Medulla oblongata (tissue), 1 donor: Measurements from ENCODE around the gene ENPP1.
A peak's percentile ranks its signal among the peaks of the same experiment; 100 is the strongest.
"Not testable (repeated sequence)": the region's sequence is repeated elsewhere in the genome, so short reads cannot be mapped to it uniquely, and the experiment has no call there.

ENCODE experiments used
- DNase-seq: peaks from one replicate; pipeline ENCODE4 v3.0.0-alpha.2; 2015; ENCODE audit errors: extremely low spot score

Gene ENPP1

DNA sequence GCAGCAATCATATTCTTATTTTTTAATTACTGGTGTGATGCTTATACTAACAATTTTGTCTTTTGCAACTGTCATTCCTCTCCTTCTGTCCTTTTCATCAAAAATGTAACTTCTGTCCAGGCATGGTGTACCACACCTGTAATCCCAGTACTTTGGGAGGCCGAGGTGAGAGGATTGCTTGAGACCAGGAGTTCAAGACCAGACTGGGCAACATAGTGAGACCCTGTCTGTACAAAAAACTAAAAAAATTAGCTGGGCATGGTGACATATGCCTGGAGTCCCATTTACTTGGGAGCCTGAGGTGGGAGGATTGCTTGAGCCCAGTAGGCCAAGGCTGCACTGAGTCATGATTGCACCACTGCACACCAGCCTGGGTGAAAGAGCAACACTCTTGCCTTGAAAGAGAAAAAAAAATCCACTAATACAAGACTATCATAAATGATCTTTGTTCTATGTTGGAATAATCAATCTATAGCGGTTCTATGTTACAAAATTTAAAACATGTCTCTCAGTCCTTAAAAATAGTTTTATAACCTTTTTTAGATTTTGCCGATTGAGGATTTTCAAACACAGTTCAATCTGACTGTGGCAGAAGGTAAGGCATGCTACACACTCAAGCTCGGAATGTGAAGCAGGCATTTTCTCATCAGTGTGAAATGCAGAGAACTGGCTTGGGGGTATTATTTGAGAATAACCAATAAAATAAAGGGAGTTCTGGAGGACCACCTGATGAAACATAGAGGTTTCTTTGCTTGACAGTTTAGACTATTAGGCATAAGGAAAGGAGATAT is 70.4 kb downstream of the ENPP1 start:
- DNase-seq, result no peak

DNA sequence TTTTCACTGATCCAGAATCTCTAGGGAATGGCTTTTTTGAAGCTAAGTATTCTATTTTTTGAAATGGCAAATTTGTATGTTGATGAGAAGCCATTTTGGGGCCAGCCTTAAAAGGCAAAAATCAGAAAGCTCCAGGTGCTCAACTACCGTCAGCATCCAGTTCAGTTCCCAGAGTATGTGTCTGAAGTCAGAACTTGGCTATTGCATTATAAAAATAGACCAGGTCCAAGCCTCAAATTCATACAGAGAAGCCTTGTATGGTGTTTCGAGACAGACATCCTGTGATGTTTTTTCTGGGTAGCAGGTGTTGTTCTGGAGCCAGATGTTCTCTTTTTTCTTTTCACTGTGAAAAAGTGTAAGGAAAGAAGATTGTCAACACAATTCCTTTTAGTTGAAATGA is 75.2 kb downstream of the ENPP1 start:
- no peak for DNase-seq

DNA sequence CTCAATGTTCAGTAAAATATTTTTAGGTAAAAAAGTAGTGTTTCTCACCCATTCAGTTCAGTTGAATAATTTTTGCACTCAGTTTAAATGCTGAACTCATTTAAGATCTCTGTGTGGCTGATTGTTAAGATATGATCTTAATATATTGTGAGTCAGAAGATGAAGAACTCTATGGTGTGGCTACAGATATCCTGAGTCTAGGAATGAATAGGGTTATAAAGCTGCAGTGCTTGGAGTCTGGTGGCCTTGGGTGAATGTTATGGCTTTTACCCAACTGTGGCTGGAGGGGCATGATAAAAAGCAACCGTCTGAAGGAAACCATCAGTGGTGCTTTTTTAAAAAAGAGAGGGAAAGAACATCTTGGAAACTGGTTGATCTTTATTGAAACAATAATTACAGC is 77.4 kb downstream of the ENPP1 start:
- no peak for DNase-seq

DNA sequence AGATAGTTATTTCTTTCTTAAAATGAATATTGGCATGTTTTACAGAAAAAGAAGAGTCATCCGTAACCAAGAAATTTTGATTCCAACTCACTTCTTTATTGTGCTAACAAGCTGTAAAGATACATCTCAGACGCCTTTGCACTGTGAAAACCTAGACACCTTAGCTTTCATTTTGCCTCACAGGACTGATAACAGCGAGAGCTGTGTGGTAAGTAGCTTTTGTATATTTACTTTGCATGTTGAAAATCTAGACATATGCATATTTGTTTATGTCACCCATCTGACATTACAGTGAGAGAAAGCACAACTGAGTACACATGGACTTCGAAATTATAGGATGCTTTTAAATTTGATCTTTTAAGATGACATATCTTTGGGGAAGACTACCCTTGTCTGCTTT is 78.7 kb downstream of the ENPP1 start:
- DNase-seq, result no peak

DNA sequence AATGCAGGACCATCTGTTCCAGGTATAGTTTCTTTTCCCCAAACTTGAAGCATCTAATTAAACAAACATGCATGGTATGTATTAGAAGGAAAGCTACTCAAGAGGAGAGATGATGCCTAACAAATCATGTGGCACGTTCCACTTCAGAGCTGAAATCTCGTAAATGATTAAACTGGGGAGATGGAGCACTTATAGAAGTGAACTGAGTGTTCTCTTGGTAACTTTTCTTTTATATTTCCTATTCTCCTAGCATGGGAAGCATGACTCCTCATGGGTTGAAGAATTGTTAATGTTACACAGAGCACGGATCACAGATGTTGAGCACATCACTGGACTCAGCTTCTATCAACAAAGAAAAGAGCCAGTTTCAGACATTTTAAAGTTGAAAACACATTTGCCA is 82.3 kb downstream of the ENPP1 start:
- DNase-seq, result no peak

DNA sequence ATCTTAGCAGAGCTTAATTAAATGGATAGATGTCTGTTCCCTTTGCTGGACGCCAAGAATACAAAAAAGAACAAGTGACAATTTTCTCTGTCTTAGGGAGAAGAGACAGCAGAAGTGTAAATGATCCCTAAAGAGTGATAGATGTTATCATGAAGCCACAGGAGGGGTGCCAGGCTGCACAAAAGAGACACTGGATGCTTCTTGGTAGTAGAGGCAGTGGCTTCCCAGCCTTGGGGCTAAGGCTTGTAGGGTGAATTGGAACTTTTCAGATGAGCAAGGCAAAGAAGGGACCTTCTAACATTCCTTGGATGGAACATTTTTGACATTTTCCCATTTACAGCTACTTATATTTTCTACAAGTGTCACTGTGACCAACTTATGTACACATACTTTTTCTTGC is 85.4 kb downstream of the ENPP1 start:
- no peak for DNase-seq

DNA sequence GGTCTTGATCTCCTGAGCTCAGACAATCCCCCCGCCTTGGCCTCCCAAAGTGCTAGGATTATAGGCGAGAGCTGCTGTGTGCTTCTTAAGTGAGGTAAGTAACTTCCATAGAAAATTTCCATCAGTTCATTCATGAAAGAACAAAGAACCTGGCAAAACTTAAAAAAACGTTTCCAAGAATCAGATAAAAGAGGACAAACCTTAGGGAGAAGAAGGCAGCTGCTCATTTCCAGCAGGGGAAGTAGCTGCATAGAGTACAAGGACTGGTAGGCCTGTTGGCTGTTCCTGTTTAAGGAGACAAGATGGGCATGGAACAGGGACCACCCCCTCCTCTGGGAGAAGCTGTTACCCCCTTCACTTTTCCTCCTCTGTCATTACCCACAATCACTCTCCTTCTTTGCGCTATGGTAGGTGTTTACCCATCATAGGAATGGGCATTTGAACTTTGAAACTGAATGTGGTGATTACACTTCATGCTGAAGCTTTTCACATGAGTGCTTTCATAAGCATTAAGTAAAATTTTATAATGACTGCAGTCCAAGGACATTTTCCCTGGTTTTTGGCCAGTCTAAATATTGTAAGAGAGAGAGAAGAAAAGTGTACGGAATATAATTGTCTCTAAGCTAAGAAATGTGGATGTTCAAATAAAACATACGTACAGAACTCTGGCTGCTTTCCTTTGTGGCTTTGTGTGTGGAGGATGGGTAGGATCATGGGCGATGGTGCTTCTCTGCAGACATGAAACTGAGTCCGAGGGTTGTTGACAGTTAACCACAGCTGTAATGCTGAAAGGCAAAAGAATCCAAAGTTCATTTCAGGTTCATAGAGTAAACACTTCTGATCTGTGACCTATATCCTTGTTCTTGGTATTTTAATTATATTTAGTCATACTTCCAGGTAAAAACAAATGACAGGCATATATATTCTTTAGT is 86.9 kb downstream of the ENPP1 start:
- DNase-seq, result no peak

DNA sequence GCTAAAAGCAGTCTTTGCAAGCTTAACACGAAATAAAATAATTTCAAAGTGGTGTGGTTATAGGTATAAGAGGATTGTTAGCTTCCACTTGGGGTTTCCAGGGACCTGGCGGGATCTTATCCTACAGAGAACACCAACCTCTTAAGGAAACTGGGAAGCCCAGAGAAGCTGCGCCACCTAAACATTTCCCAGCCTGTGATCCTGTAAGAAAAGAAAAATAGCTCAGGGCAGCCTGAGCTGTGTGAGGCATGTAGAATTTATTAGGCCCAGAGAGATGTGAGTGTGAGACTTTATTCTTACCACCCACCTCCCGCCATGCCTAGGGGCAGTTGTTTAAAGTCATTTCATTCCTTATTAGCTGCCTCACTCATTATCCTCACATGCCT is 89.2 kb downstream of the ENPP1 start:
- DNase-seq, result no peak

DNA sequence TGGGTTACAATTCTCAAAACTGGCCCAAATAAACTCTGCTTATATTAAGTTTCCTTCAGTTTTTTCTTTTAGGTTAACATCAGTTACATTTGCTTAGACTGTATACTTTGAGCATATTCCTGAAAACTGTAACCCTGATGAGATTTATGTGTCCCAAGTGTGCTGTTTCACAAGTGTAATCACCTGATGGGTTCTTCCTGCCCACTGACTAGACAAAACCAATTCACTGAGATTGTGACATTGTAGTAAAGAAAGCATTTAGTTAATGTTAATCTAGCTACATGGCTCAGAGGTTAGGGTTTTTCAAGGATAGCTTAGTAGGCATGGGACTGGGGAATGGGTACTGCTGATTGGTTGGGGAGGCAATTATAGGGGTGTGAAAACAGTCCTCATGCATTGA is 89.8 kb downstream of the ENPP1 start:
- DNase-seq, result no peak

DNA sequence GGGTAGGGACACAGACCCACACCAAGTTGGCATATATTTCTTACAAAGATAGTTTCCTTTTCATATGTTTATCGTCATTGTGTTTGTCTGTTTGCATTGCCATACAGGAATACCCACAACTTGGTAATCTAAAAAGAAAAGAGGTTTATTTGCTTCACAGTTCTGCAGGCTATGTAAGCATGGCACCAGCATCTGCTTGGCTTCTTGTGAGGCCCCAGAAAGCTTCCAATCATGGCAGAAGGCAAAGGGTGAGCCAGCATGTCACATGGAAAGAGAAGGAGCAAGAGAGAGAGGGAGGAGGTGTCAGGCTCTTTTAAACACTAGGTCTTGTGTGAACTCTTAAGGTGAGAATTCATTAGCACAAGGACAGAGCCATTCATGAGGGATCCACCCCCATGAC is 90.9 kb downstream of the ENPP1 start:
- DNase-seq, result no peak

DNA sequence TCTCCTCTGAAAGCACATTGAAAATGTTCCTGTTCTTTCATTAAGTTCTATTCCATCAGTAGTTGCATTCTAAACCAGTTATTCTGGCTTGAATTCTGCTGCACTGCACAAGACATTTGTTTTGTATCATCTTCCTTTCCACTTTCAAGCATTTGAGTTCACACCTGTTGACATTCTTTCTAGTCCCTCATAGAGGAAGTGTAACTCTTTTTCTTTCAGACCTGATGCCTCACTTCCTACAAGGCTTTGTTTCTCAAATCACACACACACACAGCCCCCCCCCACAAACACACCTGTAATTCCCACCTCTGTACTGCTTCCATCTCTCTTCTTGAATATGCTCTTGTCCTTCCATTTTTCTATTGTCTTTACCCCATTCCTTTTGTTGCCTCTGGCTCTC is 92.4 kb downstream of the ENPP1 start:
- no peak for DNase-seq

DNA sequence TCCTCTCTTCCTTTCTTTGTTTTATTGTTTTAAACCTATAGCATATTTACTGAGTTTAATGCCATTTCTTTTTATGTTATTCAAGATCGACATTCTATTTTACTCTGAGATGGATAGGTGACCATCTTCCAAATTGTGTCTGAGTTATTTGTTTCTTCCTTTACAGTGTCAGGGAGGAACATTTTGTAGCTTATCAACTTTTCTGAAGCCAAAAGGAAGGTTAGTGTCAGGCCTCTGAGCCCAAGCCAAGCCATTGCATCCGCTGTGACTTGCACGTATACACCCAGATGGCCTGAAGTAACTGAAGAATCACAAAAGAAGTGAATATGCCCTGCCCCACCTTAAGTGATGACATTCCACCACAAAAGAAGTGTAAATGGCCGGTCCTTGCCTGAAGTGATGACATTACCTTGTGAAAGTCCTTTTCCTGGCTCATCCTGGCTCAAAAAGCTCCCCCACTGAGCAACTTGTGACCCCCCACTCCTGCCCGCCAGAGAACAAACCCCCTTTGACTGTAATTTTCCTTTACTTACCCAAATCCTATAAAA is 93.6 kb downstream of the ENPP1 start:
- DNase-seq, result not testable (repeated sequence)

DNA sequence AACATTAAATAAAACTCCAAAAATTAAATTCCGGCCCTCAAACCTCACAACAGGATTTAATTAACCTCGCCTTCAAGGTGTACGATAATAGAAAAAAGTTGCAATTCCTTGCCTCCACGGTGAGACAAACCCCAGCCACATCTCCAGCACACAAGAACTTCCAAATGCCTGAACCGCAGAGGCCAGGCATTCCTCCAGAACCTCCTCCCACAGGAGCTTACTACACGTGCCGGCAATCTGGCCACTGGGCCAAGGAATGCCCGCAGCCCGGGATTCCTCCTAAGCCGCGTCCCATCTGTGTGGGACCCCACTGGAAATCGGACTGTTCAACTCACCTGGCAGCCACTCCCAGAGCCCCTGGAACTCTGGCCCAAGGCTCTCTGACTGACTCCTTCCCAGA is 95.9 kb downstream of the ENPP1 start:
- DNase-seq, result not testable (repeated sequence)

DNA sequence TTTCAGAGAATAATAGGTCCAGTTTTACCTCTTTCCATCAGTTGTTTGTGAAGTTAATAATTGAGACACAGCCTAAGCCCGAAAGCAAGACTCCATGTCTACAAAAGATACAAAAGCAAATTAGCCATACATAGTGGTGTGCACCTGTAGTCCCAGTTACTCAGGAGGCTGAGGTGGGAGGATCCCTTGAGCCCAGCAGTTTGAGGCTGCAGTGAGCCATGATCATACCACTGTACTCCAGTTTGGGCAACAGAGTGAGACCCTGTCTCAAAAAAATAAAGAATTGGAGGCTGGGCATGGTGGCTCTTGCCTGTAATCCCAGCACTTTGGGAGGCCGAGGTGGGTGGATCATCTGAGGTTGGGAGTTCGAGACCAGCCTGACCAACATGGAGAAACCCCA is 101.0 kb downstream of the ENPP1 start:
- not testable (repeated sequence) for DNase-seq

DNA sequence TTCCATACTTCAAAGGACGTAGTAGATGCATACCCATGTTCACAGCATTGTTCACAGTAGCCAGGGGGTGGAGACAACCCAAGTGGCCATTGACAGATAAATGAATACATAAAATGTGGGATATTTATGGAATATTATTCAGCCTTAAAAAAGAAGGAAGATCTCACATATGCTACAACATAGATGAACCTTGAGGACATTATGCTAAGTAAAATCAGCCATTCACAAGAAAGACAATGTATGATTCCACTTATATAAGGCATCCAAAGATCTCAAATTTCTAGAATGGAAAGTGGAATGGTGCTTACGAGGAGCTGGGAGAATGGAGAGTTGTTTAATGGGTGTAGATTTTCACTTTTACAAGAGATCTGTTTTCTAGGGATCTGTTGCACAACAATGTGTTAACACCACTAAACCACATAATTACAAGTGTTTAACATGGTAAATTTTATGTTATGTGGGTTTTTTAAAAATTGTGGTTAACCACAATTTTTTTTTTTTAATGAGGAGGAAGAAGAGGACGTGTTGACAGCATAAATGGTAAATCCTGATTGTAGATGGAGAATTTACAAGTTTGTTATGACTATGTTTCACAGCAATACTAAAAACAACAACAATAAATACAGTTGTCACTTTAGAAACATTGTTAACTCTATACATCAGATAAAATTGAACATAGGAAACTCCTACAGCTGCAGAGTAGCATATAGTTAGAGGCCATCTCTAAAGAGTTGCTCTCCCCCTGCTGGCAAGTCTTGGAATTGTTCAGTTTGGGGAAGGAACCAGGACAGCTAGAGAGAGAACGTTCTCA is 101.8 kb downstream of the ENPP1 start:
- peak; percentile 92 for DNase-seq

DNA sequence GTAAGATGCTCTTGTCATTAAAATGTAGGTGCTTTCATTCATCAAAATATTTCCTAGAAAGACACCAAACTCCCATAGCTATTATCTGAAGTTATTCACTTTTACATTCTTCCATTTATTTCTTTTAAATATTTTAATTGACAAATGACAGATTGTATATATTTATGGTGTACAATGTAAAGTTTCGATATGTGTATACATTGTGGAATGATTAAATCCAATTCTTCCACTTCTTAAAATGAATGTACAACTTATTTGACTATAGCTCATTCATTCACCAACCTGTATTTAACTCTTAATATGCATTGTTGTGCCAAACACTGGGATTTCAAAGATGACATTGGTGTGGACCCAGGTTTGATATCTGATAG is 102.4 kb downstream of the ENPP1 start:
- DNase-seq, result no peak

DNA sequence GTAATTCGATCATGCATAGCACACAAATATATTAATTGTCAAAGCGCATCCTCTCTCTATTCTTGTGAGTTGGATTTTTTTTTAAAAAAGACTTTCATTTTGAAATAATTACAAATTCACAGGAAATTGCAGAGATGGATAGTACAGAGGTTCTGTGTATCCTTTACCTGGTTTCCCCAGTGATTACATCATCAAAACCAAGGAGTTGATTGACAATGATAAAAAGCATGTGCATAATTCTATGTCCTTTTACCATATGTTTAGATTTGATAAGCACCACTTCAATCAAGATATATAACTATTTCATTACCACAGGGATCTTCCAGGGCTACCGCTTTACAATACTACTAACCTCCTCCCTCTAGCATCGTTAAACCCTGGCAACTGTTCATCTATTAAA is 103.1 kb downstream of the ENPP1 start:
- no peak for DNase-seq

DNA sequence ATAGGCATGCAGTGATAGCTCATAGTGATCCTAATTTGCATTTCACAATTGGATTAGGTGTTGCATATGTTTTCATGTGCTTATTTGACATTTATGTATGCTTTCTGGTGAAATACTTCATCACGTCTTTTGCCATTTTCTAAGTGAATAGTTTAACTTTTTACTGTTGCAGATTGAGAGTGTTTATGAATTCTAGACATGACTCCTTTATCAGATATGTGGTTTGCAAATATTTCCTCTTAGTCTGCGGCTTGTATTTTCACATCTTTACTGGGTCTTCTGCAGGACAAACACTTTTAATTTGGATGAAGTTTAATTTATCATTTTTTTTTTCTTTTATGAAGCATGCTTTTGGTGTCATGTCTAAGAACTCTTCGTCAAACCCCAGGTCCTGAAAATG is 104.1 kb downstream of the ENPP1 start:
- DNase-seq, result no peak

DNA sequence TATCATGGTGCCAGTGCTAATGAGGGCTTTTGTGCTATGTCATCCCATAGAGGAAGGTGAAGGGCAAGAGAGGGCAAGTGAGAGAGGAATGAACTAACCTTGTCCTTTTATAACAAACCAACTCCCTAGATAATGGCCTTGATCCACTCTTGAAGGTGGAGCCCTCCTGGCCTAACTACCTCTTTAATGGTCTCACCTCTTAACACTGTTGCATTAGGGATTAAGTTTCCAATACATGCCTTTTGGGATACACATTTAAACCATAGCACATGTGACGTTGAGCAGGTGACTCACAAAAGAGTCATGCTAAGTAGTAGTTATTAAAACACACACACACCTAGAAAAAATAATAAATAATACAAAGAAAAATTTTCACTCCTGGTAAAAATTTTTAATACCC is 106.4 kb downstream of the ENPP1 start:
- DNase-seq, result no peak

DNA sequence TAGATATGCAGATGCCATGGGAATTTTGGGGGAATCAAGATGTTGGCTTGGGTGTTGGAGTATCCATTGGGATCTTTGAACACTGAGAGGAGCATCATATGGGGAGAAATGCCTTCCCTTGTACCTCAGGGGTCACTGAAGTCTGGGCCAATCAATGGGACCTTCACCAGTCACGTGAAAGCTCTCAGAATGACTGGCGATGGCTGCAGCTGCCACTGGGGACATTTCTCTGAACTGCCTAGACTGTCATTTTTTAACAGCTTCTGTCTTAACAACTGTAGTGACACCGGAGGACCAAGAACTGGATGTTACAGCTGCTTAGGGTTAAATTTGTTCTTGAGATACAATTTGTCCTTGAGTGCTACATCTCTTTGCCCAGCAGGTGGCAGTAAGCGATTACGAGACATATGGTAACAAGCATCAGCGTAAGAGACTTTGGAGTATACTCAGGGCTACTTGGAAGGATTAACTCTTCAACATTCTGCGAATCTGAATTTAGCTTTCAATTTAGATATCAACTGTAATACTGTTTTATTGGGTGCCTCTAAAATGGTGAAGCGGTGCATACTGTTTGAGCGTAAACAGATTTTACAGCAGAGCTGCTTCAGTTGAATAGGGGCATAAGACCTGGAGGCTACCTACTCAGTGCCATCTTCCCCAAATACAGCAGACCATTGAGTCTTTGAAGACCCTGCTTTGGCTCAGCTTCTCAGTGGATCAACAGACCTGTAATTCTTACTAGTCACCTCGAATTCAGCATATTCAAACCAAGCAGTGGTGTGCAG is 107.3 kb downstream of the ENPP1 start:
- peak; percentile 88 for DNase-seq
